HG03432 (cell line): Measurements from ENCODE around the gene KICS2.
A peak's percentile ranks its signal among the peaks of the same experiment; 100 is the strongest.
"Not testable (repeated sequence)": the region's sequence is repeated elsewhere in the genome, so short reads cannot be mapped to it uniquely, and the experiment has no call there.

ENCODE experiments used
- ATAC-seq: cut with Tn5 transposase; IDR thresholded peaks from one replicate; pipeline ENCODE4 v1.9.1; 2021; ENCODE audit warnings: mild to moderate bottlenecking, moderate library complexity; ENCODE audit not compliant: unreplicated experiment

The KICS2 gene

DNA sequence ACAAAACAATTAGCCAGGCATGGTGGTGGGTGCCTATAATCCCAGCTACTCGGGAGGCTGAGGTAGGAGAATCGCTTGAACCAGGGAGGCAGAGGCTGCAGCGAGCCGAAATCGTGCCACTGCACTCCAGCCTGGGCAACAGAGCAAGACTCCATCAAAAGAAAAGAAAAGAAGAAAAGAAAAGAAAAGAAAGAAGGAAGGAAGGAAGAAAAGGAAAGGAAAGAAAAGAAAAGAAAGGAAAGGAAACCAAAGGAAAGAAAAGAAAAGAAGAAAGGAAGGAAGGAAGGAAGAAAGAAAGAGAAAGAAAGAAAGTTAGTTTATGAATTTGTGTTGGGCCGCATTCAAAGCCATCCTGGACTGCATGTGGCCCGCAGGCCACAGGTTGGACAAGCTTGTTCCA, 4.5 kb downstream of the KICS2 start:
- not testable (repeated sequence) for ATAC-seq

DNA sequence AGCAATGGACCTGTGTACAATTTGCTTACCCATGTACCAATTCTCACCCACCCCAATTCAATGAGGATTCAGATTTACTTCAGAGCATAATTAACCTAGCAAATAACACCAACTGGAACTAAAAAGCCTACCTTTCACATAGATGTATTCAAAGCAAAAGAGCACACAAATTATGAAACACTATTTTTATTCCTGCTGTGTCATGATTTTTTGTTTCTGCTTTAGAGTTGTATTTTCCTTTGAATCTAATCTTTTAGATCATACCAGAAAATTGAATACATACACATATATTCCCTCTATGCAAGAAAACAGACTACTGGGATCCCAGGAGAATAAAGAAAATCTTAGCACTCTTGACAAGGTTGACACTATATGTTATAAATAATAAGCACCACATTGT, 5.9 kb downstream of the KICS2 start:
- no peak for ATAC-seq

DNA sequence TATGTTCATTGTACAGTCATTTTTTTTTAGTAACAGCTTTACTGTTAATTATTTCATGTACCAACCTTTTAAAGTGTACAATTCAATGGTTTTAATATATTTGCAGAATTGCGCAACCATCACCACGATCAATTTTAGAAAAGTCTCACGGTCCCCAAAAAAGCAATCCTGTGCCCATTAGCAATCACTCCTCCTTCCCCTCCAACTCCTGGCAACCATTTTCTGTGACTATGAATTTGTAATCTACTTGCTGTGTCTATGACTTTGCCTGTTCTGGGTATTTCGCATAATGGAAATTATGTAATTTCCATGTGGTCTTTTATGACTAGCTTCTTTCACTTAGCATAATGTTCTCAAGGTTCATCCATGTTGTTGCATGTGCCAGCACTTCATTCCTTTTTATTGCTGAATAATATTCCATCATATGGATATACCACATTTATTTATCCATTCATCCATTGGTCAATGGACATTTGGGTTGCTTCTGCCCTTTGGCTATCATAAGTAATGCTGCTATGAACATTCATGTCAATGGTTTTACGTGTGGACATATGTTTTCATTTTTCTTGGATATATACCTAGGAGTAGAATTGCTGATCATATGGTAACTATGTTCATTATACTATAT, 9.9 kb downstream of the KICS2 start:
- ATAC-seq: no peak

DNA sequence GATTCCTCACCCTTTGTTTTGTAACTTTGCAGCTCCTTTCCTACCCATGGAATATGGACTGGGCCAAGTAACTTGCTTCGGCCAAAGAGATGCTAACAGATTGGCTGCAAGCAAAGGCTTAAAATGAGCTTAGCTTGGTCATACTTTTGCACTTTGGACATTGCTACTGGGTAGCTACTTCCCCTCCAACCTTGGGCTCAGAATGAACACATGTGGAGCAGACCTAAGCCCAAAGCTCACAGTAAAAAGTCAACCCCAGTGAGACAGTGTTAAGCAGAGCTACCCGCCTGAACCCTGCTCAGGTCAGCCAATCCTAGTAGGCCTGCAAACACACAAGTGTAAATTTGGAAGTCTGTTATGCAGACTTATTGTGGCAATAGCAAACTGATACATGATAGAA, 14.6 kb downstream of the KICS2 start:
- ATAC-seq: no peak

DNA sequence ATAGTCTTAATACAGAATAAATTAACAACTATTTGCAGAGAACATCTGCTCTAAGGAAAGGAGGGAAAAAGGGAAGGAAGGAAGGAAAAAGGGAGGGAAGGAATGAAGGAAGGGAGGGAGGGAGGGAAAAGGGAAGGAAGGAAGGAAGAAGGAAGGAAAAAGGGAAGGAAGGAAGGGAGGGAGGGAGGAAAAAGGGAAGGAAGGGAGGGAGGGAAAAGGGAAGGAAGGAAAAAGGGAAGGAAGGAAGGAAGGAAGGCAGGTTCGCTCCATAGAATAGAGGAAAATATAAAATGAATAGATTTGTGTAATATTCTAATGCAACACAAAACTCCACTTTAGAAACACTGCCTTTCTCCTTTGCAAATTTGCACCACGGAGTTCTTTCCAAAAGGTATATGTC, 16.6 kb downstream of the KICS2 start:
- no peak for ATAC-seq

DNA sequence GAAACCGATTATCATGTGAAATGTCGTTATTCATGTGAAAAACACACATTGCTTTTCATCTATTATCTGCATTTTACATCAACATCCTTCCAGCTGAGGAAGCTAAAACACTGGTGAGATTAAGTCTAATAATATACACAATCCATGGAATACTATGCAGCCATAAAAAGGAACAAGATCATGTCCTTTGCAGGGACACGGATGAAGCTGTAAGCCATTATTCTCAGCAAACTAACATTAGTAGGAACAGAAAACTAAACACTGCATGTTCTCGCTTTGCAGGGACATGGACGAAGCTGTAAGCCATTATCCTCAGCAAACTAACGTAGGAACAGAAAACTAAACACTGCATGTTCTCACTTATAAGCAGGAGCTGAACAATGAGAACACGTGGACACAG, 18.3 kb downstream of the KICS2 start:
- ATAC-seq: no peak

DNA sequence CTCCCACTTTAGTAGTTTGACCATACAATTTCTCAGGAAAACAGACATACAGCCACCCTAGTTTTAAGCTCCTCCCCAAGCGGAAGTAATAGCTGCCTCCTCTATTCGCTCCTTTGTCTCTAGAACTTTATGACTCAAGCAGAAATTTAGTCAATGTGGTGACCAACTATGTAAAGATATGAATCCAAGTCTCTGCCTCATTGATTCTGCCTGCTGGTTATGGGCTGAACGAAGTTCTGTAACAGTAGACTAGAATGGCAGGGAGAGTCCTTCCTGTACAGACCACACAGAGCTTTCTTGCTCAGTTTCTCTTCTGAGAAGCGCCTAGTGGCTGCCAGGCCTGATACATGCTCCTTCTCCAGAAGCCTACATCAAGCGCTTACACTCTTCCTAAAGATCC, 19.1 kb downstream of the KICS2 start:
- no peak for ATAC-seq

DNA sequence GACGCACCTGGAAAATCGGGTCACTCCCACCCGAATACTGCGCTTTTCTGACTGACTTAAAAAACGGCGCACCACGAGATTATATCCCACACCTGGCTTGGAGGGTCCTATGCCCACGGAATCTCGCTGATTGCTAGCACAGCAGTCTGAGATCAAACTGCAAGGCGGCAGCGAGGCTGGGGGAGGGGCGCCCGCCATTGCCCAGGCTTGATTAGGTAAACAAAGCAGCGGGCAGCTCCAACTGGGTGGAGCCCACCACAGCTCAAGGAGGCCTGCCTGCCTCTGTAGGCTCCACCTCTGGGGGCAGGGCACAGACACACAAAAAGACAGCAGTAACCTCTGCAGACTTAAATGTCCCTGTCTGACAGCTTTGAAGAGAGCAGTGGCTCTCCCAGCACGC, 26.3 kb downstream of the KICS2 start:
- not testable (repeated sequence) for ATAC-seq

DNA sequence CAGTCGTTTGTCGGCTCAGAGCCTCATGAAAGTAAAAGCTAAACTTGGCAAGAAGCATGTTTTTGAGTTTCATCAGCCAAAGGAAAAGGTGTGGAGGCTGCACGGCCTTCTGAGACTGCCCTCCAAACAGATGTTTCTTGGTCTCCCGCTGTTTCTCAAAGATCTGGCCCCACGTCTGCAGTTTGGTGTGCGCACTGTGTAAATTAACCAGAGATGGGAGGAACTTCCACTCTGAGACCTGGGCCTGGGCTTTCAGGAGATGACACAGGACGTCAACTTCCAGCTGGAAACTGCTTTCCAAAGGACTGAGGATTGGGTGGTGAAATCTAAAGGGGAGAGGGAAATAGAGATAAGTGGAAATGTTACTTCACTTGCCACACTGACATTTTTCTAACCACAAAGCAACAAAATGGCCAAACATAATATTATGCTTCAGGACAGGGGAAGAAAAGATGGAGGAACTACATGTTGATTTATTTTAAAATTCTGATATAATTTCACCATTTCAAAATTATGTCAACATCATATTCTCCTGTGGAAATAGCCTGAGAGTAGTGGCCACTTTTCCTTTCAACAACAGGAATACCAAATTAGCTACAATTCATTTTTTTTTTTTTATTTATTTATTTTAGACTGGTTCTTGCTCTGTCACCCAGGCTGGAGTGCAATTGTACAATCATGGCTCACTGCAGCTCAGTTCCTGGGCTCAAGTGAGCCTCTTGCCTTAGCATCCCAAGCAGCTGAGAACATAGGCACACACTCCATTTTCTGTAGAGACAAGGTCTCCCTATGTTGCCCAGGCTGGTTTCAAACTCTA, 27.6 kb downstream of the KICS2 start:
- no peak for ATAC-seq

DNA sequence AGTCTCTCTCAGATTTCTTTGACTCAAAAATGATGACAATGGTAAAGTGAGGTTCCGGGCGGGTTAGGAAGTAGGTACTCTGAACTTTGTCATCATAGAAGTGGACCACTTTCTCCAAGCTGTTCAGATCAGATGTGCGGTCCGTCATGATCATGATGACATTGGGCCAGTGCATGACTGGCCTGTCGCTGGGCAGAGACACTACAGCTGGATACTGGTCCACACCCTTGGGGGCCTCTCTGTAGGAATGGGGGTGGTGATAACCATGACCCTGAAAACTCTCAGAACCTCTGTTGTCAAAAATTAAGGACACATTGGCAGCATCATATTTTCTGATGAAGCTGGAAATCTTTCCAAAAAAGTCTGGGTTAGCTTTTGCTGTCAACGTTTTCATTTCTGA, 28.2 kb downstream of the KICS2 start:
- no peak for ATAC-seq

DNA sequence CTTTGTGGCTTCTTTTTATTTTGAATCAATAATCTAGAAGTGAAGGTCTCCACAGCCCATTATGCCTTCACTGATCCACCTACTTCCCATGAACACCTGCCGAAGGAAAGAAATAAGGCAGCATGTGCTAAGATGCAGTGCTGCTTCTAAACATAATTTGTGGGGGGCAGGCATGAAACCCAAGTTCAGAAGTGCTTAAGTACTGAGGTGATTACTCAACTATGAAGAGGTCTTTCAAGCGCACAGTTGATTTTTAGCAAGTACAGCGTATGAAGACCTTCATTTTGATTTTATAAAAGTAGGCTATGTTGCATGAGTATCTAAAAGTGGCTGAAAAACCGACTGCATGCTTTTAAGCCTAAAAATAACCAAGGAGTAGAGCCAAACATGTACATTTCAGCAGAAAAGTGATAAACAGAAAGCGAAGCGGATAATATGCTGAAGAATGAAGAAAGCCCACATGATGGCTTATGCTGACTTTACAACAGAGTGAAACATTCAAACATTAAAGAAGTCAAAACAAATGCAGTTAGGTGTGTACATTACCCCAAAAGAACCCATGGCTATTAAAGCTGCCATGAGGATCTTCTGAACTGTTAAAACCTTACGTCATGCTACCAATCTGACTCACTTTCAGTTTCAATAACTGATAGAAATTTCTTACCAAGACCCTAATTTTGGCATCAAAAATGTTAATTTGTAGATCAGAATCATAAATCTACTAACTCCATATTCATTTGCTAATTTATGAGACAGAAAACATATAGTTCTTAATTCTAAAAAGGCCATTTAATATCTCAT, 29.3 kb downstream of the KICS2 start:
- ATAC-seq: peak; percentile 98

DNA sequence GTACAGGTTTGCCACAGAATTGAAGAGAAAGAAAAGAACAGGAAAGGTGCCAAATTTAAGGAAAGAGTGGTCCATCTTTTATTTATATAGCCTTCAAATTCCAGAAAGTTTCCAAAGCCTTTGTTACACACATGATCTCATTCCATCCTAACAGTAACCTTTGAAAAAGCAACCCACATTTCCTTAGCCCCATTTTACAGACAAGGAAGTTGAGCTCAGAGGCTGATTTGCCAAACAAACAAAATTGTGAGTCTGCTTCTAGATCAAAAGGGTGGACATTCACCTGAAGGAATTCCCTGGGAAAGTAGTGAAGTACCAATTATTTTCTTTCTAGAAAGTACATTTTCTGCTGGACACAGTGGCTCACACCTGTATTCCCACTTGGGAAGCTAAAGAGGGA, 32.0 kb downstream of the KICS2 start:
- no peak for ATAC-seq

DNA sequence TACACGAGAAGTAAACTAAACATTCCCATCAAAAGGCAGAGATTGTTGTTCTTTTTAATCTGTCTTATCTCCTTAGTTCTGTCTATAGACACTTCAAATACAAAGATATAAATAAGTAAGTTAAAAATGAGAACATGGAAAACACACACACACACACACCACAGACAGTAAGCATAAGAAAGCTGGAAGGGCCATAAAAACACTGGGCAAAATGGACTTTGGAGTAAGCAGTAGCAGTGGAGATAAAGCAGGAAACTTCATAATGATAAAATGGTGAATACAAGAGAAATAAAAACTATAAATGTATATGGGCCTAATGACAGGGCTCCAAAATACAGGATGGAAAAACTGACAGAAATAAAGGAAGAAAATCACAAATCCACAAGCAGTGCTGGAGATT, 32.6 kb downstream of the KICS2 start:
- no peak for ATAC-seq

DNA sequence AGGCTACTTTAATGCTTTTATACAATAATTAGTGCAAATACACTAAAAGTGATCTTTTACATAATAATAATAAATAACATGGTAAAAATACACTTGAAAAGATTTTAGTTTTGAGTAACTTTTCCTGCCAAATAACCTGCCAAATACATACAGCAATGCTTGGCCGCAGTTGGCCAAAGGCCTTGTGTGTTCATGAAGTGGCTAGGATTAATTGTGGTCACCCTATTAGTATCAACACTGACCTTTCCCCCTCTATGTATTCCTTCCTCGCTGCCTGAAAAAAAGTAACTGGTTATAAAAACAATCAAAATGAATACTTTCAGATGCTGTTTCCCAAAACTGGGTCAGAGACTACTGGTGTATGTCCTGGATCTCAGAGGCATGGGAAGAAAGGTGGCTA, 34.3 kb downstream of the KICS2 start:
- no peak for ATAC-seq

DNA sequence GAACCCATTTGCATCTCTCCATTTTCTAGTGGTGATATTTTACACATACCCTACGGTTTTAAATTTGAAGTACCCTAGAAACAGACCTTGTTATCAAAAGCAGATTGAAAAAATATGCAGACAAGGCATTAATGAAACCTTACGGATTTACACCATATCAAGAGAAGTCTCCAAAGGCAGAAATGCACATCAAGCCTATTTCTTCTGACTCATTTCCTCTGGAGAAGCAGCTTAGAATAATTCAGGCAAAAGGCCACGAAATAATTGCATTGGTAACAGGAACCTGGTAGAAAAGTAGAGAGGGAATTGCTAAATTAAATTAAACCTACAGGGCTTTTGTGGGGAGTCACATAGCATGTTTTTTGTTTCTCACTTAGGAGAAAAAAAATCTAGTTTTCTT, 34.7 kb downstream of the KICS2 start:
- ATAC-seq: no peak

DNA sequence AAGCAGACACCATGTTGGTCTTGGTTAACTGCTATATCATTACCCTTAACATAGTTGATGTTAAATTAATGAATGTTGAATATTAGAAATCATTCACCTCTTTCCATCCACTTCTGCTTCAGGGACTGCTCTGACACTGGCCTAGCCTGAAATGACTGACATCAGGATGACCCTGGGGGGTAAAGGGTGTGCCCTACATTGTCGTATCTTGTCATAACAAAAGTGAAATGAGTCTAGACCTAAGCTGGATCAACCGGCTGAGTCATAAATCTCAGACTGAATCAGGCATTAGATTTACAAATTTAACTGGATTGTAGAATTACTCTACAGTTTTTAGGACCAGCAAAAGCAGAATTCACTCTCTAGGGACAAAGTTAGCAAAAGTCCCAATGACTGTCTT, 35.3 kb downstream of the KICS2 start:
- ATAC-seq: peak; percentile 96

DNA sequence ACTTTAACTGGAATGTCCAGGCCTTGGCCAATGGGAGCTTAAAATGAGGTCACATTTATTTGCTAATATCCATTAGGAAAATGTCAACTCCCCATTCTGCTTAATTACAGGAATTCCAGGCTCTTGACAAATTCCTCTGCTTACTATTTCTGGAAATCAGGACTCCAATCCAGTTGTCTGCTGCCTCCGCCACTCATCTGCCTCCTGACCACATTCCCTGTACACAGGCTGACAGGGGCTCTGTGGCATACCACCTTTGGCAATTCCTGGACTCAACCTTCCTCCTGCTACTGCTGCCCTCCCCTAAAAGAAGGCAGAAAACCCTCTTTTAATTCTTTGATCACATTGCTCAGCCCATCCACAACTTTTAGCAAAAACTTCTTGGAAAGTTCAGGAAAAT, 37.9 kb downstream of the KICS2 start:
- ATAC-seq: no peak

DNA sequence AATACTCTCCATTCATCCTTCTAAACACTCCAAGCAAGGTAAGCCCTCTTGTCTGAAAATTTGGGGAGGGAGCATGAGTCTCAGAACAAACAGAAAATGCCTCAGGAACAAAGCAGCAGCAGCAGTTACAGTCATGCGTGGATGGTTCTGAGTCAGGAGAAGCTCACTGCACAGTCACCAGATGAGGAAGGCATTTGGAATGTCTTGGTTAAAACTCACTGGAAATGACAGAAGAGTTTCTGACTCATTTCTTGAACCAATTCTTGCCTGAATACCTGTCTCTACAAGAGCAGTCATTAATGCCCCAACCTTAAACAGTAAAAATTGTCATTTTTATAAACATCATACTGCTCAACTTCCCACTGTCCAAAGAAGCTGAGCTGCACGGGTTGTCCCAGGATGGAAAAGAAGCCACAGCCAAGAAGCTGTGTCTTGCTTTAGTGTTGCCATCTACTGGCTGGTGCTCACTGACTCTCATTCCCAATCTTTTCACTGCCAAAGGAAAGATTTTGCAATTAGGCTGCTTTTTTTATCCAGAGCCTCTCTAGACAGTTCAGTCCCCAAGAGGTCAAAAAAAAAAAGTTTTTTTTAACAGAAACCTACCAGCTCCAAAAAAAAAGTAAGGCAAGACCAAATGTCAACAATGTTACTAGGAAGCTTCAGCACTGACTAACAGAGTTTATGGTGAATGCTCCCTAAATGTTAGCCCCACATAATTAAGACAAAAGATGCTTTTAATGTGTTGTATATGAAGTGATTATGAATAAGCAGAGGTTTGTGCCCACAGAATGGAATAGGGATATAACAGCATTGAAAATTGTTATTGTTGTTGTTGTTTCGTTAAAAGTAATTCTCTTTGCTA, 40.4 kb downstream of the KICS2 start:
- ATAC-seq: no peak

DNA sequence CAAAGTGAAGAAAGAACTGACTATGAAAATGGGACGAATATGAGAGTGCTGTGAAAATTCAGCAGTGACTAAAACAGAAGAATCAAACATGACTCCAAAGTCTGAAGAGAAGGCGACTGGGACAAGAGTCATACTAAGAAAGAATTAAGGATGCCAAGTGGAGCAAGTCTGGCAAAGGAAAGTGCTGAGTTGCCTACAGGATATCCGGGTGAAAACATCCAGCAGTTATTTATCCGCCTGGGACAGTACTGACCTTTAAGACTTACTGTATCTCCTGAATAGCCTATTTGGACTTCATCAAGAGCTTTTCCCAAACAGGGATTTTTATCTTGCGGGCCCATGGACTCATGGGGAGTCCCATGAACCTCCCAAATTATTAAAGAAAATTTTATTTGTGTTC, 41.1 kb downstream of the KICS2 start:
- ATAC-seq: no peak

DNA sequence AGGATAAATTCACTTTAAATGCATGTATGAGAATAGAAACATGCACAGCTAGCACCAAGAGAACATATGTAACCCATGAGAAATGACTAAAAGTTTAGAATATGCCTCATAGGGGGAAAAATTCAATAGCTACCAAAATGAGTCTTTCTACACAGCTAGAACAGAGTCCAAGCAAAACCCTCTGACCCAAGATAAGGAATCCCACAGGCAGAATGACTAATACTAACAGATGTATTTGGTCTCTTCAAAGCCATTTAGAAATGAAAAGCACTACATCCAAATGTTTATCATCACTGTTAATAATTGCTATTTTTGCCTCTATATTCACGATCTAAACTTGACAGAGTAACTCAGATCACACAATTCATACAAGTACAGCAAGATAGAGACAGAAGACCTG, 44.0 kb downstream of the KICS2 start:
- ATAC-seq: no peak

DNA sequence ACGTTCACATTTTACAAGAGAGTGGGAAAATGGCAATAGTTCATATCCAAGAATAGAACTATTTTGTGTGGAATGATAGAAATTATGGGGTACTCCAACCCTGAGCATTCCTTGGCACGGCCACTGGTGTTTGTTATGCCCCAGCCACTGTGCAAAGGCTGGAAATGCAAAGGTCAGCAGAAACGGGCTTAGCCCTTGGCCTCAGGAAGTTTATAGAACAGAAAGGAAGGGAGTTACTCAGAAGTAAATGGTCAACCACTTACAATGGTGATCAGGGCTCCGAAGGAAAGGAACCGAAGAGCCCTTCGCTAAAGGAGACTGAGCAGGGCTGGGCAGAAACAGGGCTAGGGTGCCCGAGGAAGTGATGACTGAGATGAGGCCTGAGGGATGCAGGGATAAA, 45.1 kb downstream of the KICS2 start:
- ATAC-seq: no peak
